GM21576 (cell line): ENCODE results near the gene NF2.

Source experiments
- ATAC-seq: cut with Tn5 transposase; IDR thresholded peaks from one replicate; pipeline ENCODE4 v1.9.1; 2021; ENCODE audit warnings: mild to moderate bottlenecking, moderate library complexity; ENCODE audit not compliant: unreplicated experiment

Gene NF2

DNA sequence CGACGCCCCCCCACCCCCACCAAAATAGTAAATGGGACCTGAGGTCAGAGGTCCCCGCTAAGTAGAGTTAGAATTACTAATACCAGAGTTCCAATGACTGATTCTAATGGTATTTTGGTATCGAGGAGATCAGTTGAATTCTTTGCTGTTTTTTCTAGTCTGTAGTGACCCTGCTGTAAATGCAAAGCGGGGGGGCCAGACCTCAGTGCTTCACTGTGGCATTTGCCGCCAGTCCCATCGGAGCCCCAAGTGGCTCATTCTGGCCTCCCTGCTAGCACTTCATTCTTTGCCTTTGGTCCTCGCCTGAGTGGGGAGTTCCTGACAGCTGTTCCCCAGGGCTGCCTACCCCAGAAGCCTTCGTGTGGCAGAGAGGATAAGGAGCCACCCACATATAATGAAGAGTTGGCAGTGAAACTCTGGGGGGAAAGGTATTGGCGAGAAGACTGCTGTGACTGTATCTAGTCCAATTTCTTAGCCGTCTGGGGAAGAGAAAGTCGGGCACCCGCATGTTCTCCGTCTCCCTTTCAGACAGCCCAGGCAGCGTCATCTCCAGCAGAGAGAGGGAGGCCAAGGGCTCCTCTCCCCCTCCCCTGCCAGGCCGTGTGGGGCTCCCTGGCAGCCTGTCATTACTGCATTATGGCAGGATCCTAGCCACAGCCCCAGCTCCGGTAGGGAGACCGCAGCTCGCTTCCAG lies 96.9 kb downstream of the NF2 start:
- ATAC-seq, result no peak

DNA sequence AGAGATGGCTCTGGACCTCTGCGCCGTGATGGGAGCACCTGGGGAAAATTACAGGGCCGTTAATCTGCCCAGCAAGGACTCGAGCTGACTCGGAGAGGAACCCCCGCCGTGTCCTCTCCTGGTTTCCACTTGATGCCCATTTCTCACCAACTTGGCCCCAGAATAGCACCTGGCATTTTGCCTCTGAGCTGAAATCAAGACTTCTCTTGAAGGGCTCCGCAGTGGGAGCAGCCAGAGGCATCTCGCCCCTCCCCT lies 97.4 kb downstream of the NF2 start:
- ATAC-seq, result no peak

DNA sequence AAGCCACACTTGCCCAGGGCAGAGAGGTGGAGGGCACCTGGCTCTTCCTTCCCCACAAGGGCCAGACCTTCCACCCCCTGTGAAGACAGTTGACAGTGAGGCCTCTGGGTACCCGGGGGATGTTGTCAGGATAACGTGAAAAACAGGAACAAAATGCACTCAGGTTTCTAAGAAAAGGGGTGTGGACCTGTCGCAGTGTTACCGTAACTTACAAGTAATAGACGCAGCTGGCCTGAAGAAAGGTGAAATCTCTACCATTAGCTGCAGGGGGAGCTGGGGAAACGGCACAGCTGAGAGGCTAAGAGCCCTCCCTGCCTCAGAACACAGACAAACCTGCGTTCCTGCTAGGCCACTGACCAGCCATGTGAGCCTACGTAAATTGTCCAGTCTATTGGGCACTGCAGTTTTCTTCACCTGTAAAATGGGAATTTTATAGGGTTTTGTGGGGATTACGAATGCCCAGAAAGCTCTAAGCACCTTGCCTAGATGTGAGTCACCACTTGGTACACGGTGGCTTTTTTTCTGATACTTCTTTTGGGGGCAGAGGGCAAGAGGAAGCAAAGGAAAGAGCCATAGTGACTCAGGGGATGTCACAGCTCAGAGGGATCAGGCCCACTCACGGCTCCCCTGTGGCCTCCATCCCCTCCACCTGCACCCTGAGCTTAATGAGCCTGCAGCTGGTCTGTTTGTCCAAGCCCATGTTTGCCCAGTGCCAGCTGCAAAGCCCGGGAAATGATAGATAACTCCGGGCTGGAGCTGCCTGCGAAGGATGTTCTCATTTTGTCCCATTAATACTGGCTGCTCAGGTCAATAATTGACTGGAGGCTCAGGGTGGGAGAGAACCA lies 97.9 kb downstream of the NF2 start:
- no peak for ATAC-seq

DNA sequence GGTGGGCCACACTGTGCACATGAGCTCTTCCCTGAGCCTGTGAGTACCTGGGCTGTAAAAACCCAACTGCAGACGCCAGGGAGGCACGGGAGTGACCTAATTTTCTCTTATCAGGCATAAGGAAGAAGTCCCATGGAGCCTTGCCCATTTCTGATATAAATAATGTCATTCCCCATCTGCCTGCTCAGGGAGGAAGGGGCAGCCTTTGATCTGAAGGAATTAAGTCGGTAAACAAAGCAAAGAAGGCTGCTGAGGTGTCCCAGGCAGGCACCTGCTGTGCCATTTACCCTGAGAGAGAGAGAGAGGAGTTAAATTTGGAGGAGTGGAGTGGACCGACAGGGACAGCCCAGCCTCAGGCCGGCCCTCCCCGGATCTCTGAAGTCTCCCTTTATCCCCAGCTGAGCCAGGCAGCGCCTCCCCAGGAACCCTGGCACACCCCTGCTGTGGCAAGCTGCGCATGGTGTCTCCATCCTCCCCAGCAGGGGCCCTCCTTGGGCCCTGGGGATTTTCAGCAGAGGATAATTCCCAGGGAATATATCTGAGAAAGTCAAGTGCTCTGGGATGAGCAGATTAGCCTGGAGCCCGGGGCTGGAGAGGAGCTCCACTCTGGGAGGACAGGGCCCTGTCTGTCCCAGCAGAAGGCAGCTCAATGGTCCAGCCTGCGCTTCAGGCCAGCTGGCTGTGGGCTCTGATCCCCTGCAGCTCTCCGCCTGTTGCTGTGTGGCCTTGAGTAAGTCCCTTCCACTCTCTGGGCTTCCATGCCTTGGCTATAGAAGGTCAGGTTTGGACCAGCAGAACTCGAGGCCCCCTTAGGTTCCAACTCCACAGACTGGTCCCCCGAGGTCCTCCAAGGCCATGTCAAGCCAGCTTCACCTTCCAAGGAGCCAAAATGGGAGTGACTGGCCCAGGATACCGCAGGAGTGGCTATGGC lies 98.8 kb downstream of the NF2 start:
- no peak for ATAC-seq

DNA sequence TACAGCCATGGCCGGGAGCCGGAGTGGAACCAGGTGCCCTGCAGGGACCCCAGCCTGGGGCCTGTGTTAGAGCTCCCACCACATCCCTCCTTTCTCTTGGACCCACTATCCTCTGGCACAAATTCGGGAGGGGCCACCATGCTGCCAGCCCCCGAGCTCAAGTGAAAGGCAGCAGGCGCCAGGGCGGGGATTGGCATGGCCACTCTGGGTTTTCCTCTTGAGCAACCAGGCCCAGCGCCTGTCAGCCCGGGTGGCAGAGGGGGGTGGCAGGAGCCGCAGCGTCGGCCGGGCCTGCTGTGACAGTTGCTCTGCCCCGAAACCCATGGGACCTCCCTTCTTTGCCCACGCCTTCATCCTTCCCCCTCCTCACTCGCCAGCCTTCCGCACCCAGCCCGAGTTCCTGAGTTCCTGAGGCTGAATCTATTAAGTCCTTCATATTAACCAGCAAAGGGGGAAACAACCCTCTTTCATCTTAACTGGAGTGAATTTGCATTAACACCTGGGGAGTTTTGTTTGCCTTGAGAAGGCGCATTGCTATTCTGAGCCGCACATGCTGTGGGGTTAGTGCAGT lies 99.6 kb downstream of the NF2 start:
- ATAC-seq, result no peak

DNA sequence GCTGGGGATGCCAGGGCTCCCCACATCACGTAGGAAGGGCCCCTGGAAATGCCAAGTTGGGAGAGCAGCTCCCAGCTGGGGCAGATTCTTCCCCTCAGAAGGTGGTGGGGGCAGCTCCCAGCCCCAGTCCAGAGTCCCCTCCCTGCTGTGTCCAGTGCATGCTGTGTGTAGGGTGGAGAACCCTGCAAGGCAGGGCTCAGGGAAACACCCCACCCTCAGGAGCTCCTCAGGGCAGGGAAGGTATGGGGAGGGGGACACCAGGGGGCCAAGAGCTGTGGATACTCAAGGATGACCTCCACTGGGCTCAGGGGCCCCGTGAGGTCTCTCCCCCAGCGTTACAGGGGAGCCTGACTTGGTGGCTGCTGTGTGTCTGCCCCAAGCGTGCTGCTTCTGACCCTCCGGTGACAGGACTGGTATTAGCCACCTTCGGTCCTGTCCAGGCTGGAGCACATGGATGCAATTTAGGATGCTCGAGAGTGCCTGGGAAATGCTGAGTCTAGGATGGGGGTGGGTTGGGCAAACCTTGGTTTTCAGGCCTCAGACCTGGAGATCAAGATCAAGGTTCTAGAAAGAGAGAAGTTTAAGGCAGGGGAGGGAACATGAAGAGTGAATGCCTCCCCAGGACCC lies 100.2 kb downstream of the NF2 start:
- no peak for ATAC-seq

DNA sequence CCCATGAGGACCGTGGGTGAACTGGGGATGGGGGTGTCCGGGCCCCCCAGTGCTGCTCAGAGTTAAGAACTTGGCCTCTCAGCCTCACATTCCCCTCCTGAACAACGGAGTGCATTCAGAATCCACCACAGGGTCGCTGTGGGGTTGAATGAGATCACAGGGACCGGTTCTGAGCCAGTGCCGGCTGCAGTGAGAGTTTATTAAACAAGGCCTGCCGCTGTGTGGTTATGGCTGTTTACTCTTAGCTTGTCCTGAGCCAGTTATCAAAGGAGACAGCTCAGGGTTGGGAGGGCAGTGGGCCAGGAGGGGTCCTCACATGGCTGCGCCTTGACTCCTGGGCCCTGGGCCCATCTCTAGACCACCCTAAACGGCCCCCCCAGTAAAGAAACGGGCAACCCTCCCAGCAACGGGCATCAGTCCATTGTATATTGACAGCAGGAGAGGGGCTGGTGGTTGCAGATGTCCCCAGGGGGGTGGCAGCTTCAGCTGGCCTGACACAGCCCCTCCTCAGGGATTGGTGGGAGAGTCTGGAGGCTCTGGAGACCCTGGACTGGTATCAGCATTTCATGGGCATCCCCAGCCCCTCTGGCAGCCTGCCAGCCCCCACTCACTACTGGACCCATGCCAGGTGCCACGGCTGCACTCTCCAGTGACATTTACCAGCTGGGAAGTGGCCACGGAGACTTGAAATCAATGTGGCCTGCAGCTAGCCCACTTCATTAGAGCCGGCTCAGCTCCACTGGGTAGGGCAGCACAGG lies 101.3 kb downstream of the NF2 start:
- no peak for ATAC-seq

DNA sequence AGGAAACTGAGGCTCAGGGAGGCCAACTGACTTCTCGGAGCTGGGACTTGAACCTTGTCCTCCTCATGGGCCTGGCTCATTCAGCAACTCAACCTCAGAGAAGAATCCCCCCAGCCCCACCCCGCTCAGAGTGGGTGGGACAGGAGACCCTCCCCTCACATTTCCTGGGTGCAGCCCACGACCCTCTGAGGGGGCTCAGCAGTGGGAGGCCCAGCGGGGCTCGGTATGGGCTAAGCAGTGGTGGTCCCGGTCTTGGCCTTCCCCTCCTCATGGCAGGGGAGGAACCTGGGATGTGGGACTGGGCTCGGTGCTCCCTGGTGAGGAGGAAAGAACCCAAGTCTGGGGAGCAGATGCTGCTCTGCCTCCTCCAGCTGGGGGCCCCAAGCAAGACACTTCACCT lies 102.2 kb downstream of the NF2 start:
- ATAC-seq, result no peak

DNA sequence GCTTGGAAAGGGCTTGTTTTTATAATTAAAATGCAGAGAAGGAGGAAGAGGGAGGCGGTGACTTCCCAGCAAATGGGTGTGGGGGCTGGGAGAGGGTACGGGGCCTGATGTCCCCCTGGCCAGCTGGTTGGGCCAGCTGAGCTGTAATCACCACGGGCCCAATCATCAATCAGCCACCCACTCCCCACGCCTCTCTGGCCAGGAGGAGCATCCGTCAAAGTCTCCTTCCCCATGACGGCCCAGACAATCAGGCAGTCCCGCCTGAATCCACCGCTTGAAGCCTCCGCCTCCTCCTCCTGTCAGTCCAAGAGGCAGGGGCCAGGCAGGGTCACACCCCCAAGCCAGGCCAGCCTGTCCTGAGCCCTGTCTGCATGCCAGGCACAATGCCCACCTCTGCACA lies 103.1 kb downstream of the NF2 start:
- no peak for ATAC-seq

DNA sequence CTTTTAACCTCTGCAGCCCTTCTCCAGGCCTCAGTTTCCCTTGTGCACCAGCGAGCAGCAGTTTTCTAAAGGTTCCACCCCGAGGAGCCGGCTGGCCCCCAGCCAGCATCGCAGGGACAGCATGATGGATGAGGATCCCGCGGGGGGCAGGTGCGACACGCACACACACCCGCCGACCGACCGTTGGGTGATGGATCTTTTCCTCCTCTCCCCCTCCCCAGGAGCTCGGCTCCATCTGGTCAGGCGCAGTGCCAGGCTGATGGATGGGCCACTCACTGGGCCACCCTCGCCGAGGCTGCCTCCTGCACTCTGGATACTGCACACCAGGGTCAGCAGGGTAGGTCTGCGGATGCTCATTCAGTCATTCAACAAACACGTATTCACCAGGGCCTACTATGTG lies 103.6 kb downstream of the NF2 start:
- no peak for ATAC-seq

DNA sequence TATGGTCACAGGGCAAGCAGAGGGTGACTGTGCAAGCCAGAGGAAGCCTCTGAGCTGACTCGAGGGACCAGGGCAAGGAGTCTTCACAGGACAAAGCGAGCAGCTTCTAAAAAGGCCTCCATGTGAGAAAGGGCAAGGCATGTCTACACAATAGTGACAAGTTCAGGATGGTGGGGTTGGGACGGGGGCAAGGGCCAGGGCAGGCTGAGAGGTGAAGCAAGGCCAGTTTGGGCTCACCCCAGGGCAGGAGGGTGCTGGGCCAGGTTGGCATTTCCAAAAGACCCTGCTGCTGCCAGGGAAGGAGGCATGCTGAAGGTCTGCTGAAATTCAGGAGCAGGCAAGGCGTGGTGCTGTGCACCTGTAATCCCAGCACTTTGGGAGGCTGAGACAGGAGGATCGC lies 104.0 kb downstream of the NF2 start:
- no peak for ATAC-seq

DNA sequence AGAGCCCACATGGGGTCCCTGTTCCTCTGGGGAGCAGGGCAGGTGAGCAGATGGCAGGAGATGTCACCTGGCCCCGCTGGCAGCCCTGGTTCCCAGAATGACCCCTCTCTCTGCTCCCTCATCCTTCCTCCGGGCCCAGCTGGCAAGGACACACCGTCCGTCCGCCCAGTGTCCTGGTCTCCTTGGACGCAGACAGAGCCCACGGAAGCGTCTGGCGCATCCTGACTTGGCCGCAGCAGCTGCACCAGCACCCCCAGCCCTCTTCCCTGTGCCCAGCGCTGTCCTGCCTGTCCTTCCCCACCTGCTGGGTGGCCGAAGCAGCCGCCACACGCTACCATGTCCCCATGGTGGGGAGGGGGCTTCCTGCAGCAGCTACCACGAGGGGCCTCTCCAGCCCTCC lies 106.8 kb downstream of the NF2 start:
- ATAC-seq, result no peak

DNA sequence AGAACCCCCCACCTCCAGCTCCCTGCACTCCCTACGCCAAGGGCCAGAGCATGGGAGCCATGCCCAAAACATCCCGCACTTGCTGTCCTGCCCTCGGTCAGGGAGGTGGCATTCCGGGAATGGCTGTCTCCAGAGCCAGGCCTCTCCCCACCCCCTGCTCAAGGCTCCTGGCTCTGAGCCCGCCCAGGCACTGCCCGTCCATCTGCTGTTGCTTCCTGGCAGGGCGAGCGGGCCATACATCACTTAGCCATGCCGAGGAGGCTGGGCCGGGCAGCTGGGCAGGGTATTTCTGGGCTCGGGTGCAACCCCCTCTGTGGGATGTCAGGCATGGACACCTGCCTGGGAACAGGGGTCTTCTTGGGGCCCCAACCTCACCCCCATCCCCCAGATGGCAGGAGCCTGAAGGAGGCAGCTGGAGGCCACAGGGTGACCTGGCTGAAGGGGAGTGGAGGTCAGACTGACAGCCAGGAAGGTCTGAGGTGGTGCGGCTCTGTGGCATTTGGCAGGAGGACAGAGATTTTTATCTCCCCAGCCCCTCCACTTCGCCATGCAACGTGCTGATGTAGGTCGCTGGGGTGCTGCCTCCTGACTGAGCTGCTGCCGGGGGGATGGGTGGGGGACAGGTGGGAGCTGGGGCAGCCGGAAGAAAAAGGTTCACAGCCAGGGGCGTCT lies 107.6 kb downstream of the NF2 start:
- ATAC-seq, result no peak

DNA sequence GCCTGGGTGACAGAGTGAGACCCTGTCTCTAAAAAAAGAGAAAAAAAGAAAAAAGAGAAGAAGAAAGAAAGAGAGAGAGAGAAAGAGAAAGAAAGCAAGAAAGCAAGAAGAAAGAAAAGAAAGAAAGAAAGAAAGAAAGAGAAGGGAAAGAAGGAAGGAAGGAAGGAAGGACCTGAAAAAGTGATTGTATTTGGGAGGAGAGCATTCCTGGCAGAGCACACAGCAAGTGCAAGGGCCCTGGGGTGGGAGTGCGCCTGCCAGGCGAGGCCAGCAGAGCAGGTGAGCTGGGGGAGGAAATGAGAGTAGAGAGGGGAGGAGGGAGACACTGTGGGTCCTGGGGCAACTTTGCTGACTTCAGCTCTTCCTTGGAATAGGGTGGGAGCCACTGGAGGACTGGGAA lies 108.7 kb downstream of the NF2 start:
- ATAC-seq, result no peak

DNA sequence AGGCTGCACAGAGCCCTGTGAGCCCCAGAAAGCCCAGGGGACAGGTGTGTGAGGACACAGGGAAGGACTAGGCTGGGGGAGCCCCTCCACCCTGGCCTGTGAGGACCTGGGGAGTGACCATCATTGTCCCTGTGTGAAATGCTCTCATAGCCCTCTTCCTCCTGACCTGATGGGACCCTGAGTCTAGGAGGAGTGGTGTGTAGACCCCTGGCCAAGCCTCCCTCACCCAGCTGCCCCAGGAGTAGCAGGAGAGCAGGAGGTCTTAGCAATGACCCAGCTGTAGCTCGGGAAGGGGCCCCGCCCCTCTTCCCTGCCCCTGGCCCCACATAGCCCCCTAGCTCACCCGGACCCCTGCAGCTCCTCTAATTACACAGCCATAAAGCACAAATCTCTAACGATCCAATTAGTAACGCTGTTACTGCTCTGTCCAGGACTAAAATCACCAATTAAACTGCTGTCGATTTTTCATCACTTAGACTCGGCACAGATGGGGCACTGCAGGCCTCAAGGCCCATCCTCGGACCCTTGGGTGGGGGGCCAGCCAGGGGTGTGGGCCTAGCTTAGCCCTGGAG lies 109.8 kb downstream of the NF2 start:
- no peak for ATAC-seq

DNA sequence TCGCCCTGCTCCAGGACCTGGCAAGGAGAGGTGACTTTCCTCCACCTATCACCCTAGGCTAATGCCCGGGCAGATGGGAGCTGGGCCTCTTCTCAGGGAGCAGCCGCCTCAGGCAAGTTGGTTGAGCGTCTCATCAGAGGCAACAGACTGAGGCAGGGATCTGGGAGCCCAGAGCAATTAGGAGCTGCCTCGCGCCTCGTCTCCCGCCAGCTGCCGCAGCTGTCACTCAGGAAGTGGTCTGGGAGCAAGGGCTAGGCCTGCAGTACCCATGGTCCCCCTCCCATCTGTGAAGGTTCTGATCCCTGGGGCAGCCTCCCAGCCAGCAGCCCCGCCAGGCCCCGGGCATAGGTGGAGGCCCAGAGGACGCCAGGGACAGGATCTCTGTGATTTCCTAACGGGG lies 111.8 kb downstream of the NF2 start:
- ATAC-seq, result no peak

DNA sequence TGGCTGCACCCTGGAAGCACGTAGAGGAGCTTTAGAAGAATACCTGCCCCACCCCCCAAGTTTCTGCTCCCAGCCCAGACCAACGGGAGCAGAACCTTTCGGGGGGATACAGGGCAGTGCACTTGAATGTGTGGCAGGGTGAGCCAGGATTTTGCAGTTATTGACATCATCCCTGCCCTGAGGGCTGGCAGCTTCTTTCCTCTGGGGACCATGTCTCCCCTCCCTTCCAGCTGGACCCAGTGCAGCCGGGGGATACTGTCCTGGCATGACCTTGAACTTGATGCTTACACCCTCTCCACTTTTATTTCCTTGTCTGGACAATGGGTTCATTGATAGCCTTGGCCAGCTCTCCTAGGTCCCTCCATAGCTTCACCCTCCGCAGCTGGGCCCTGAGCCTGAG lies 112.3 kb downstream of the NF2 start:
- no peak for ATAC-seq

DNA sequence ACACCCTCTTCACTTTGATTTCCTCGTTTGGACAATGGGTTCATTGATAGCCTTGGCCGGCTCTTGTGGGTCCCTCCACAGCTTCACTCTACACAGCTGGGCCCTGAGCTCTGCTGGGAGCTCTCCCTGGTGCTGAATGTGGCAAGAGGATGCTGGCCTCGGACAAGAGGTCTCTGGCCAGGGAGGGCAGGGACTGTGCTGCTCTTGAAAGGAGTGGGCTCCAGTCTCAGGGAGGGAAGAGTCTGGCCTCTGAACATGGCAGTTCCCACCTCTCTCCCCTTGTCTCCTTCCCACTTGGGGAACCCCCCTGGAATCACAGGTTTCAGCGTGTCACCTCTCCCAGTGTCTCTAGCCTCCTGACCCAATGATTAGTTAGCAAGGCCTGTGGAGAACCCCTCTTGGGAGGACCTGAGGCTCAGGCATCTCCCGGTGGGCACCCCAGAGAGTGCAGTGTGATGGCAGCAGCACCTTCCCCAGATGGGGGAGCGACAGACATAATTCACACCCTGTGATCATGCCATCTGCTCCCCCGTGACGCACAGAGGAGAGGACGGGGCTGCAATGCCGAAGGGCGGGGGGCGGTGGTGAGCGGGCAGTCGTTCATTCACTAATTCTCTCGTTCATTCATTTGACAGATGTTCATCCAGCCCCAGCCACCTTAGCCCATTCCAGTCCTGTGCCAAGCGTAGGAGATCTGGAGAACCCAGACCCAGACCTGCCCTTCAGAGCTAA lies 113.5 kb downstream of the NF2 start:
- no peak for ATAC-seq

DNA sequence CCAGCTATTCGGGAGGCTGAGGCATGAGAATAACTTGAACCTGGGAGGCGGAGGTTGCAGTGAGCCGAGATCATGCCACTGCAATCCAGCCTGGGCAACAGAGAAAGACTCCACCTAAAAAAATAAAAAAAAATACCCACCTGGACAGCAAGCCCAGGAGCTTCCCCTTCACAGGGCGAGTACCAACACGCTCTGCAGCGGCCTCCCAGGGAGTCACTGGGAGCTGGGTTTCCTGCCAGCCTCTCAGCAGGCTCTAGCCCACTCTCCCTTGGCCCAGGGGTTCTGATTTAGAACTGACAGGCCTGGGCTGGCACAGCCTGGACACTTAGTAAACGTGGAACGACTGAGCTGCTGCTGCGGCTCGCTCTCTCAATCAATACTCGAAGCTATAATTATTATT lies 114.4 kb downstream of the NF2 start:
- ATAC-seq, result no peak
